GM10266 (cell line): Measurements from ENCODE around the gene PCDHGA10.
A peak's percentile ranks its signal among the peaks of the same experiment; 100 is the strongest.

Experiments
- DNase-seq: peaks from one replicate; pipeline ENCODE4 v3.0.0; 2012; ENCODE audit errors: extremely low spot score
- CTCF ChIP-seq: IDR thresholded peaks from 2 replicates; pipeline ENCODE4 v1.5.1; 2012; ENCODE audit warnings: mild to moderate bottlenecking, low read depth; ENCODE audit not compliant: control insufficient read depth, insufficient read depth; ENCODE audit errors: missing control alignments

PCDHGA10 gene

GRCh38 chr5:141412854-141413539 is at the start of gene PCDHGA10:
PCDHGA10 (plus strand) TSS chr5:141412987; CDS start chr5:141413176, 189 bp downstream.
- peak; percentile 86 for DNase-seq
- TF ChIP-seq CTCF = peak; percentile 77

GRCh38 chr5:141363952-141364660 is 48.7 kb upstream of the PCDHGA10 start, which contains the start of gene PCDHGA5:
PCDHGA5 (plus strand) TSS chr5:141364162; CDS start chr5:141364331, 169 bp downstream.
- DNase-seq = no peak
- TF ChIP-seq CTCF = no peak

- no peak for TF ChIP-seq CTCF
- no peak for DNase-seq
Observed at GRCh38 chr5:141366016-141366896, 46.5 kb upstream of the PCDHGA10 start.

GRCh38 chr5:141369994-141370848 is 42.6 kb upstream of the PCDHGA10 start, which contains the start of gene PCDHGB3:
PCDHGB3 (plus strand) TSS chr5:141370242; CDS start chr5:141370395, 153 bp downstream.
- TF ChIP-seq CTCF = peak; percentile 48
- DNase-seq = peak; percentile 65

GRCh38 chr5:141371572-141372475 is 41.0 kb upstream of the PCDHGA10 start:
- TF ChIP-seq CTCF = no peak
- DNase-seq = no peak

- TF ChIP-seq CTCF = peak; percentile 32
- DNase-seq = no peak
Observed at GRCh38 chr5:141373673-141374317, 39.0 kb upstream of the PCDHGA10 start, which contains the start of gene PCDHGA6. PCDHGA6 (plus strand) TSS chr5:141373891; CDS start chr5:141374084, 193 bp downstream.
